A673 (cell line): ENCODE data around the gene NEK3. TPM values are rescaled to one million over a fixed set of nuclear protein-coding genes. Genes with fewer than 3 reads are reported as not detected.

Source experiments
- BruUV-seq: library from RNA; stranded (reverse); fragments of 400-500 nt; replicated peaks from 2 replicates; lab custom pipeline; 2021; lab: Mats Ljungman, UMichigan
- CTCF ChIA-PET: fragments of 300-600 bp; sonication (Branson Sonifier 250); formaldehyde crosslinking; loops from one replicate; lab custom pipeline; 2022; ENCODE audit warnings: antibody characterized with exemption; lab: Charles Lee
- POLR2A ChIA-PET: fragments of 300-600 bp; sonication (Branson Sonifier 250); formaldehyde crosslinking; loops from one replicate; lab custom pipeline; 2022; ENCODE audit warnings: antibody characterized with exemption; ENCODE audit not compliant: low non-redundant PET; lab: Charles Lee
- DNase-seq: peaks from one replicate; pipeline ENCODE4 v3.0.0-alpha.2; 2015; ENCODE audit warnings: low spot score
- H3K27ac ChIP-seq: fragments of 200-600 bp; sonication (generic); 2 replicates; pipeline ENCODE4 v1.5.1; 2016; ENCODE audit warnings: mixed run types, low read depth, mild to moderate bottlenecking, mixed read lengths, antibody characterized with exemption, low read length; ENCODE audit not compliant: poor library complexity, severe bottlenecking
- H3K27me3 ChIP-seq: fragments of 200-600 bp; sonication (generic); replicated peaks from 2 replicates; pipeline ENCODE4 v1.6.1; 2017; ENCODE audit warnings: mixed run types, low read depth, mild to moderate bottlenecking, mixed read lengths, antibody characterized with exemption, low read length; ENCODE audit not compliant: insufficient read depth, poor library complexity
- H3K36me3 ChIP-seq: fragments of 200-600 bp; sonication (generic); 2 replicates; pipeline ENCODE4 v1.6.1; 2016; ENCODE audit warnings: mixed run types, mild to moderate bottlenecking, mixed read lengths, antibody characterized with exemption, low read length; ENCODE audit not compliant: insufficient read depth, poor library complexity, severe bottlenecking
- H3K4me1 ChIP-seq: fragments of 200-600 bp; sonication (generic); 2 replicates; pipeline ENCODE4 v1.6.1; 2017; ENCODE audit warnings: mixed run types, mild to moderate bottlenecking, mixed read lengths, antibody characterized with exemption, low read length; ENCODE audit not compliant: insufficient read depth, poor library complexity, severe bottlenecking
- H3K4me3 ChIP-seq: fragments of 200-600 bp; sonication (generic); 2 replicates; pipeline ENCODE4 v1.5.1; 2016; ENCODE audit warnings: low read depth, mixed run types, mild to moderate bottlenecking, mixed read lengths, low read length; ENCODE audit not compliant: poor library complexity, severe bottlenecking
- H3K9me3 ChIP-seq: fragments of 200-600 bp; sonication (generic); 2 replicates; pipeline ENCODE4 v1.6.1; 2016; ENCODE audit warnings: mixed run types, low read depth, mild to moderate bottlenecking, mixed read lengths, antibody characterized with exemption, low read length; ENCODE audit not compliant: poor library complexity, severe bottlenecking
- EZH2 ChIP-seq: fragments of 200-600 bp; sonication (generic); IDR thresholded peaks from 2 replicates; pipeline ENCODE4 v1.6.1; 2017; ENCODE audit warnings: borderline replicate concordance, low read depth, mild to moderate bottlenecking, mixed read lengths, antibody characterized with exemption, low read length; ENCODE audit not compliant: poor library complexity, severe bottlenecking
- intact Hi-C: fragments of 100-400 bp; cut with micrococcal nuclease; formaldehyde crosslinking; loops from one replicate; pipeline ENCODE4 v1.10.0; 2022; ENCODE audit not compliant: unreplicated experiment
- total RNA-seq: library from RNA; stranded (reverse); gene quantifications from 2 replicates; pipeline ENCODE4 v1.2.3, GENCODE V29; 2021
- TF ChIP-seq, protein P1 (sequence below): fragments of 300-800, 200-600 bp; sonication (generic); conservative IDR thresholded peaks from 2 replicates; pipeline ENCODE4 v1.5.1; 2017; ENCODE audit warnings: low read depth, mild to moderate bottlenecking, antibody characterized with exemption, low read length, moderate library complexity, mixed read lengths

Gene NEK3
- total RNA-seq, 1 experiment from 2014 or later: 18.1 TPM

DNA sequence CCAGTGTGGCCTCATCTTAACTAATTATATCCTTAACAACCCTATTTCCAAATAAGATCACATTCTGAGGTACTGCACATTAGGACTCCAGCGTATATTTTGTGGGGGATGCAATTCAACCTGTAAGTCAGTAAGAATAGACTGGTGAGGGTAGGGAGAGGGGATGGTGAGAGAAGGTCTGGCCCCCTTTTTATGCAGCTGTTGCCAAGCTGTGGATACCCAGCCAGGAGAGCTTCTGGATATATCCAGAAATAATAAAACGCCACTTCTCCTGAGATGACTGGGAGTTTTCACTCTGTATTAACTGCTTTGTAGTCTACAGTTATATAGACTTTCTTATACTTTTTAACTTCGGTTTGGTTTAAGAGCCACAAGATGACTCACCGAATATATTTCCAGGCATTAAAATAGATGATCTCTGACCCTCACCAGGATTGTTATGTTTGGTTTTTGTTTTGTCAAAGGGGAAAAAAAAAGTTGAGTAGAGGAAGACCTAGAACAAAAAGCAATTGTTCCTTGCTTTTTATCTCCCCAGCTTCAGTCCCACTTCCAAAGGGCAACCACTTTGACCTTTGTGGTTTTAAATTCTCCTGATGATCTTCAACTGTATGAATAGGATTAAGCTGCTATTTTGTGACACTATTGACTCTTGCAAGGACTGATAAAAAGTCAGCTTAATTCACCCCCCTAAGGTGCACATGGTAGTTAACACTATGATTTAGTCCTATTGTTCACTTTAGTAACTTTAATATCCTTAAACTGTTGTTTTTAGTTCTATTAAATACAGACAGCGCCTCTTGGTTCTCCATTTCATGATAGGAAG is 3.1 kb upstream of the NEK3 start:
- CTCF ChIA-PET: no interaction called here
- H3K27ac ChIP-seq: no peak overlapping the region
- POLR2A ChIA-PET: no interaction called here
- H3K9me3 ChIP-seq: no peaks in the 10 kb centered on the region
- no TSS peak for BruUV-seq
- H3K4me1 ChIP-seq: peaks cover 7% of the 10 kb centered on the region
- TF ChIP-seq EZH2: no peak
- TF ChIP-seq, protein P1, sequence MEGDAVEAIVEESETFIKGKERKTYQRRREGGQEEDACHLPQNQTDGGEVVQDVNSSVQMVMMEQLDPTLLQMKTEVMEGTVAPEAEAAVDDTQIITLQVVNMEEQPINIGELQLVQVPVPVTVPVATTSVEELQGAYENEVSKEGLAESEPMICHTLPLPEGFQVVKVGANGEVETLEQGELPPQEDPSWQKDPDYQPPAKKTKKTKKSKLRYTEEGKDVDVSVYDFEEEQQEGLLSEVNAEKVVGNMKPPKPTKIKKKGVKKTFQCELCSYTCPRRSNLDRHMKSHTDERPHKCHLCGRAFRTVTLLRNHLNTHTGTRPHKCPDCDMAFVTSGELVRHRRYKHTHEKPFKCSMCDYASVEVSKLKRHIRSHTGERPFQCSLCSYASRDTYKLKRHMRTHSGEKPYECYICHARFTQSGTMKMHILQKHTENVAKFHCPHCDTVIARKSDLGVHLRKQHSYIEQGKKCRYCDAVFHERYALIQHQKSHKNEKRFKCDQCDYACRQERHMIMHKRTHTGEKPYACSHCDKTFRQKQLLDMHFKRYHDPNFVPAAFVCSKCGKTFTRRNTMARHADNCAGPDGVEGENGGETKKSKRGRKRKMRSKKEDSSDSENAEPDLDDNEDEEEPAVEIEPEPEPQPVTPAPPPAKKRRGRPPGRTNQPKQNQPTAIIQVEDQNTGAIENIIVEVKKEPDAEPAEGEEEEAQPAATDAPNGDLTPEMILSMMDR: no peak
- intact Hi-C loops: no loop called here
- no peaks in the 10 kb centered on the region for H3K27me3 ChIP-seq
- no peak overlapping the region for H3K4me3 ChIP-seq
- H3K36me3 ChIP-seq: no peaks in the 10 kb centered on the region
- DNase-seq: no peak

DNA sequence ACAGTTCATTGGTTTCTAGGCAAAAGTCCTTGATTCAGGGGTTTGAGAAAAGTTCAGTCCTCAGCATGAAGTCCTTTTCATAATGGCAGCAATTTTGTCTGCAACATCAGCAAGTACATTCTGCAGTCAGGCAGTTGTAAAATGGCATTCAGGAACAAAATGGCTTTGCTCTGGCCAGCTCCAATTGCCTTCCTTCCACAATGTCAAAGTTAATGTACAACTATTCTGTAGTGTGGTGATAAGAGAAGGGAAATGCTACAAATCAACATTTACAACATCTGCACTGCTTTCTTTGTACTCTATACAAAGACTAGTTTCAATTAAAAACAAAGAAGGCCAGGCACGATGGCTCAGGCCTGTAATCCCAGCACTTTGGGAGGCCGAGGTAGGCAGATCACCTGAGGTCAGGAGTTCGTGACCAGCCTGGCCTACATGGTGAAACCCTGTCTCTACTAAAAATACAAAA is 1.8 kb upstream of the NEK3 start:
- Histone ChIP-seq H3K4me3 (no peak overlapping the region), H3K4me1 (peaks cover 18% of the 10 kb centered on the region), H3K9me3 (no peaks in the 10 kb centered on the region), H3K27me3 (no peaks in the 10 kb centered on the region), H3K27ac (no peak overlapping the region), H3K36me3 (no peaks in the 10 kb centered on the region)
- ChIA-PET POLR2A (no interaction called here), CTCF (no interaction called here)
- TF ChIP-seq EZH2: no peak
- TF ChIP-seq, protein P1: no peak
- no TSS peak for BruUV-seq
- intact Hi-C loops: no loop called here
- DNase-seq: no peak

DNA sequence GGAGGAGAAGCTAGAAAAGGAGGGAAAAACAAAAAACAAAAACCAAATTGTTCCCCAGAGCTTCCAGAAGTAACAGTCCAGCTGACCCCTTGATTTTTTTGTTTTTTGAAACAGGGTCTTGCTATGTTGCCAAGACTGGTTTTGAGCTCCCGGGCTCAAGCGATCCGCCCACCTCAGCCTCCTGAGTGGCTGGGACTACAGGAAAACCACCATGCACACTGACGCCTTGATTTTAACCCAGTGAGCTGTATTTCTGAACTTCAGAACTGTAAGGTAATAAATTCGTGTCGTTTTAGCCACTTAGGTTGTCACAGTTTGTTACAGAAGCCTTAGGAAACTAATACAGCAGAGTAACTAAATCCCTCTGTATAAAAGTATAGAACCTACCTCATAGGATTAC is 1.1 kb upstream of the NEK3 start:
- Histone ChIP-seq H3K36me3 (no peaks in the 10 kb centered on the region), H3K4me3 (no peak overlapping the region), H3K4me1 (peaks cover 22% of the 10 kb centered on the region), H3K27ac (no peak overlapping the region), H3K27me3 (no peaks in the 10 kb centered on the region), H3K9me3 (no peaks in the 10 kb centered on the region)
- no TSS peak for BruUV-seq
- intact Hi-C loops: no loop called here
- CTCF ChIA-PET: no interaction called here
- DNase-seq: no peak
- POLR2A ChIA-PET: no interaction called here
- no peak for TF ChIP-seq EZH2
- TF ChIP-seq, protein P1: no peak
